HCT116 (cell line): Measurements from ENCODE around the gene SENP6. TPM values are rescaled to one million over a fixed set of nuclear protein-coding genes. Genes with fewer than 3 reads are reported as not detected.
"Not testable (repeated sequence)": the region's sequence is repeated elsewhere in the genome, so short reads cannot be mapped to it uniquely, and the experiment has no call there.

Experiments
- ATAC-seq: fragments of 200-7000 bp; cut with Tn5 transposase; 2 replicates; pipeline ENCODE4 v1.9.1; 2020; ENCODE audit warnings: mild to moderate bottlenecking, moderate library complexity
- BruUV-seq: library from RNA; stranded (reverse); fragments of 400-500 nt; replicated peaks from 2 replicates; lab custom pipeline; 2021; lab: Mats Ljungman, UMichigan
- CTCF ChIA-PET: fragments of 300-600 bp; sonication (Branson Sonifier 250); formaldehyde crosslinking; loops from one replicate; lab custom pipeline; 2021; ENCODE audit warnings: antibody characterized with exemption; lab: Charles Lee
- POLR2A ChIA-PET: fragments of 300-600, 350-600 bp; sonication (Branson Sonifier 250); formaldehyde crosslinking; loops from one replicate; lab custom pipeline; 2021; ENCODE audit warnings: antibody characterized with exemption; lab: Charles Lee
- RAD21 ChIA-PET, 2 experiments: fragments of 300-600 bp; sonication (Branson Sonifier 250); formaldehyde crosslinking; loops; one replicate each; lab custom pipeline; 2023; ENCODE audit warnings: low total read pairs in 2 of 2; ENCODE audit not compliant: uncharacterized antibody in 2 of 2, unreplicated experiment in 2 of 2, low non-redundant PET in 1 of 2; lab: Charles Lee
- DNase-seq: peaks from one replicate; pipeline ENCODE4 v3.0.0-alpha.2; 2010; ENCODE audit warnings: low read depth, low spot score
- H2AFZ ChIP-seq: fragments of 200-600 bp; shearing (Covaris generic), sonication (generic); 2 replicates; pipeline ENCODE4 v1.6.1; 2017; ENCODE audit warnings: low read depth, mixed run types, mixed read lengths, antibody characterized with exemption, low read length; ENCODE audit not compliant: poor library complexity, severe bottlenecking
- H3K27ac ChIP-seq: 2 replicates; pipeline ENCODE4 v1.5.1; 2012; ENCODE audit warnings: low read depth, low read length
- H3K27me3 ChIP-seq: fragments of 200-600 bp; sonication (generic); 2 replicates; pipeline ENCODE4 v1.6.1; 2016; ENCODE audit warnings: mixed run types, low read length, mixed read lengths; ENCODE audit not compliant: insufficient read depth
- H3K36me3 ChIP-seq, 2 experiments: fragments of 200-500 bp in 1 of 2; fragments of 200-600 bp in 1 of 2; sonication (Bioruptor generic) in 1 of 2; sonication (generic) in 1 of 2; 2 replicates each; pipeline versions ENCODE4 v1.5.1 to v1.6.1; 2014 to 2016; ENCODE audit warnings: low read length in 2 of 2, inconsistent platforms in 1 of 2, mixed read lengths in 1 of 2, mixed run types in 1 of 2; ENCODE audit not compliant: insufficient read depth in 2 of 2, control insufficient read depth in 1 of 2
- H3K4me1 ChIP-seq, 2 experiments: fragments of 200-600 bp in 1 of 2; sonication (generic) in 1 of 2; 2 replicates each; pipeline versions ENCODE4 v1.5.1 to v1.6.1; 2012 to 2017; ENCODE audit warnings: low read length in 2 of 2, inconsistent platforms in 1 of 2, mild to moderate bottlenecking in 1 of 2, mixed read lengths in 1 of 2, mixed run types in 1 of 2, moderate library complexity in 1 of 2; ENCODE audit not compliant: insufficient read depth in 2 of 2, control insufficient read depth in 1 of 2
- H3K4me2 ChIP-seq: fragments of 200-600 bp; sonication (generic); 2 replicates; pipeline ENCODE4 v1.6.1; 2017; ENCODE audit warnings: mixed run types, low read length, mixed read lengths
- H3K4me3 ChIP-seq, 2 experiments: fragments of 200-600 bp in 1 of 2; sonication (generic) in 1 of 2; replicated peaks in 1 of 2; 2 replicates each; pipeline ENCODE4 v1.5.1; 2011 to 2016; ENCODE audit warnings: low read length in 2 of 2, control low read depth in 1 of 2, low read depth in 1 of 2, mild to moderate bottlenecking in 1 of 2, mixed read lengths in 1 of 2, mixed run types in 1 of 2
- H3K79me2 ChIP-seq: fragments of 200-600 bp; sonication (generic); 2 replicates; pipeline ENCODE4 v1.6.1; 2017; ENCODE audit warnings: mild to moderate bottlenecking, mixed run types, low read length, moderate library complexity, mixed read lengths; ENCODE audit not compliant: insufficient read depth
- H3K9ac ChIP-seq: fragments of 200-600 bp; sonication (generic); 2 replicates; pipeline ENCODE4 v1.6.1; 2016; ENCODE audit warnings: low read length, mixed read lengths
- H3K9me2 ChIP-seq: fragments of 200-600 bp; sonication (generic), shearing (Covaris generic); 2 replicates; pipeline ENCODE4 v1.6.1; 2017; ENCODE audit warnings: mixed run types, mild to moderate bottlenecking, moderate library complexity; ENCODE audit not compliant: insufficient read depth
- H3K9me3 ChIP-seq, 2 experiments: fragments of 200-500 bp in 1 of 2; fragments of 200-600 bp in 1 of 2; sonication (Bioruptor generic) in 1 of 2; sonication (generic) in 1 of 2; 2 replicates each; pipeline ENCODE4 v1.6.1; 2014 to 2017; ENCODE audit warnings: low read length in 2 of 2, mixed read lengths in 2 of 2, inconsistent platforms in 1 of 2, low read depth in 1 of 2, mild to moderate bottlenecking in 1 of 2, mixed run types in 1 of 2, moderate library complexity in 1 of 2; ENCODE audit not compliant: control insufficient read depth in 1 of 2, insufficient read depth in 1 of 2
- H4K20me1 ChIP-seq: fragments of 200-600 bp; sonication (generic), shearing (Covaris generic); 2 replicates; pipeline ENCODE4 v1.6.1; 2017; ENCODE audit warnings: mixed run types, mild to moderate bottlenecking, moderate library complexity; ENCODE audit not compliant: insufficient read depth
- ATF3 ChIP-seq: IDR thresholded peaks from 2 replicates; pipeline ENCODE4 v1.6.1; 2012
- CEBPB ChIP-seq: IDR thresholded peaks from 2 replicates; pipeline ENCODE4 v1.6.1; 2012; ENCODE audit warnings: low read depth
- EGR1 ChIP-seq: IDR thresholded peaks from 2 replicates; pipeline ENCODE4 v1.6.1; 2012; ENCODE audit warnings: low read depth
- ELF1 ChIP-seq: IDR thresholded peaks from 2 replicates; pipeline ENCODE4 v1.6.1; 2012; ENCODE audit warnings: low read depth, borderline replicate concordance
- EZH2 ChIP-seq: fragments of 200-600 bp; sonication (generic); IDR thresholded peaks from 2 replicates; pipeline ENCODE4 v1.6.1; 2017; ENCODE audit warnings: antibody characterized with exemption, mixed run types
- FOSL1 ChIP-seq: IDR thresholded peaks from 2 replicates; pipeline ENCODE4 v1.6.1; 2012; ENCODE audit warnings: low read depth
- JUND ChIP-seq: IDR thresholded peaks from 2 replicates; pipeline ENCODE4 v1.6.1; 2012
- POLR2A ChIP-seq: IDR thresholded peaks from 2 replicates; pipeline ENCODE4 v1.7.0; 2011; ENCODE audit warnings: borderline replicate concordance; ENCODE audit not compliant: insufficient read depth, insufficient read length; ENCODE audit errors: extremely low read depth
- POLR2AphosphoS5 ChIP-seq: IDR thresholded peaks from 2 replicates; pipeline ENCODE4 v1.6.1; 2011; ENCODE audit warnings: mild to moderate bottlenecking, low read depth, low read length, moderate library complexity
- SP1 ChIP-seq: IDR thresholded peaks from 2 replicates; pipeline ENCODE4 v1.6.1; 2012; ENCODE audit warnings: low read depth
- SRF ChIP-seq: IDR thresholded peaks from 2 replicates; pipeline ENCODE4 v1.6.1; 2012; ENCODE audit warnings: low read depth
- TCF7L2 ChIP-seq: IDR thresholded peaks from 2 replicates; pipeline ENCODE4 v1.7.0; 2011; ENCODE audit warnings: borderline replicate concordance, inconsistent platforms; ENCODE audit not compliant: insufficient read depth, insufficient read length; ENCODE audit errors: extremely low read depth
- YY1 ChIP-seq: IDR thresholded peaks from 2 replicates; pipeline ENCODE4 v1.6.1; 2011; ENCODE audit warnings: low read length, low read depth, moderate library complexity, mild to moderate bottlenecking; ENCODE audit not compliant: insufficient replicate concordance; ENCODE audit errors: extremely low read depth
- ZFX ChIP-seq: fragments of 450-650 bp; IDR thresholded peaks from 2 replicates; pipeline ENCODE4 v1.6.1; 2017
- ZNF274 ChIP-seq: fragments of 200-500 bp; sonication (Bioruptor generic); IDR thresholded peaks from 2 replicates; pipeline ENCODE4 v1.6.1; 2014; ENCODE audit warnings: mild to moderate bottlenecking, low read depth, low read length, inconsistent platforms
- intact Hi-C: fragments of 100-400 bp; cut with micrococcal nuclease; formaldehyde crosslinking; loops from 2 replicates; pipeline ENCODE4 v1.10.0; 2022
- total RNA-seq: library from RNA; stranded (reverse); gene quantifications from one replicate; pipeline ENCODE4 v1.2.1, GENCODE V29; 2021; ENCODE audit not compliant: unreplicated experiment
- TF ChIP-seq, protein P1 (sequence below): IDR thresholded peaks from 2 replicates; pipeline ENCODE4 v1.6.1; 2012
- TF ChIP-seq, protein P2 (sequence below), 3 experiments: fragments of 200-600 bp in 1 of 3; sonication (generic) in 1 of 3; IDR thresholded peaks in 2 of 3; conservative IDR thresholded peaks in 1 of 3; 2 replicates each; pipeline ENCODE4 v1.5.1; 2012 to 2017; ENCODE audit warnings: low read depth in 2 of 3, low read length in 2 of 3, antibody characterized with exemption in 1 of 3, borderline replicate concordance in 1 of 3, control low read depth in 1 of 3, mild to moderate bottlenecking in 1 of 3, mixed read lengths in 1 of 3, mixed run types in 1 of 3, moderate library complexity in 1 of 3; ENCODE audit not compliant: insufficient read depth in 1 of 3

SENP6 gene
- total RNA-seq, 1 experiment from 2014 or later: 78.1 TPM

GRCh38 chr6:75694406-75694805 is 92.7 kb downstream of the SENP6 start (continued):
- TF ChIP-seq ATF3 (no peak), FOSL1 (no peak), POLR2A (no peak), EZH2 (no peak), POLR2AphosphoS5 (no peak), ZNF274 (no peak)

DNA sequence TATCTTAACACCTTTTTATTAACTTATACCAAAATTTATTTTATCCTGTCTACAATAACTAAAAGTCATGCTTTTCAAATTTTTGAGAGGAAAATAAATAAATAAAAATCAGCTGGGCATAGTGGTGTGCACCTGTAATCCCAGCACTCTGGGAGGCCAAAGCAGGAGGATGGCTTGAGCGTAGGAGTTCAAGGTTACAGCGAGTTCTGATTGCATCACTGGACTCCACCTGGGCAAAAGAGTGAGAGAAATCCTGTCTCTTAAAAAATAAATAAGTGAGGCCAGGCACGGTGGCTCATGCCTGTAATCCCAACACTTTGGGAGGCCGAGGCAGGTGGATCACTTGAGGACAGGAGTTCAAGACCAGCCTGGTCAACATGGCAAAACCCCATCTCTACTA is 106.7 kb downstream of the SENP6 start:
- DNase-seq, intact Hi-C loops, H3K4me1 ChIP-seq, H3K9ac ChIP-seq, H3K4me3 ChIP-seq, POLR2A ChIA-PET, H3K9me2 ChIP-seq, H2AFZ ChIP-seq, H3K27me3 ChIP-seq, H3K4me2 ChIP-seq, H3K79me2 ChIP-seq, BruUV-seq, RAD21 ChIA-PET, H3K9me3 ChIP-seq, CTCF ChIA-PET, H3K27ac ChIP-seq, ATAC-seq, H4K20me1 ChIP-seq: not testable (repeated sequence)
- peaks cover 14 to 26% of the 10 kb centered on the region in 2 experiments; a peak in 2 of 4 replicates for H3K36me3 ChIP-seq

DNA sequence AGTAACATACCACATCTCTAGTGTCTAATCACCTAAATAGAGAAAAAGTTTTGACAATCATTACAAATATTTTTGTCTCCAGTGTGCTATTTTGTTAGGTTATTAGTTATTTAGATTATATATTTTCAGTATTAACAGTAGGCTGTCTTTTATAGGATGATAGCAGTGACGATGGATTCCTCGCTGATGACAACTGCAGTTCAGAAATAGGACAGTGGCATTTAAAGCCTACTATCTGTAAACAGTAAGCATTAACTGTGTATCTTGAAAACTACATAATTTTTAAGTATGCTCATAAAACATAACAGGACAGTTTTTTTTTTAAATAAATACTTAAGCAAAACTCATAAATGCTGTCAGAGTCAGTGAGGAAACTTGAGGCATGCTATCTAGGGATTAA is 109.5 kb downstream of the SENP6 start:
- intact Hi-C loops: no loop called here
- peaks cover 18 to 38% of the 10 kb centered on the region in 2 experiments; a peak in 3 of 4 replicates for H3K36me3 ChIP-seq
- H3K9ac ChIP-seq: no peak overlapping the region
- no peak overlapping the region for H3K27ac ChIP-seq
- no peaks in the 10 kb centered on the region for H3K79me2 ChIP-seq
- H4K20me1 ChIP-seq: no peaks in the 10 kb centered on the region
- H3K9me2 ChIP-seq: no peaks in the 10 kb centered on the region
- H3K9me3 ChIP-seq: no peaks in the 10 kb centered on the region
- H3K4me1 ChIP-seq: no peaks in the 10 kb centered on the region
- H3K27me3 ChIP-seq: no peaks in the 10 kb centered on the region
- RAD21 ChIA-PET: no interaction called here
- H3K4me2 ChIP-seq: no peak overlapping the region
- BruUV-seq: no TSS peak
- POLR2A ChIA-PET: no interaction called here
- DNase-seq (no peak), ATAC-seq (no peak)
- CTCF ChIA-PET: no interaction called here
- H2AFZ ChIP-seq: no peak overlapping the region
- H3K4me3 ChIP-seq: no peak overlapping the region
- TF ChIP-seq ZNF274 (no peak), TCF7L2 (no peak), SRF (no peak), POLR2AphosphoS5 (no peak), JUND (no peak), EGR1 (no peak), POLR2A (no peak), ATF3 (no peak), CEBPB (no peak), SP1 (no peak), YY1 (no peak), ZFX (no peak), ELF1 (no peak)
- TF ChIP-seq, protein P1, sequence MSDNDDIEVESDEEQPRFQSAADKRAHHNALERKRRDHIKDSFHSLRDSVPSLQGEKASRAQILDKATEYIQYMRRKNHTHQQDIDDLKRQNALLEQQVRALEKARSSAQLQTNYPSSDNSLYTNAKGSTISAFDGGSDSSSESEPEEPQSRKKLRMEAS: no peak
- TF ChIP-seq, protein P2, sequence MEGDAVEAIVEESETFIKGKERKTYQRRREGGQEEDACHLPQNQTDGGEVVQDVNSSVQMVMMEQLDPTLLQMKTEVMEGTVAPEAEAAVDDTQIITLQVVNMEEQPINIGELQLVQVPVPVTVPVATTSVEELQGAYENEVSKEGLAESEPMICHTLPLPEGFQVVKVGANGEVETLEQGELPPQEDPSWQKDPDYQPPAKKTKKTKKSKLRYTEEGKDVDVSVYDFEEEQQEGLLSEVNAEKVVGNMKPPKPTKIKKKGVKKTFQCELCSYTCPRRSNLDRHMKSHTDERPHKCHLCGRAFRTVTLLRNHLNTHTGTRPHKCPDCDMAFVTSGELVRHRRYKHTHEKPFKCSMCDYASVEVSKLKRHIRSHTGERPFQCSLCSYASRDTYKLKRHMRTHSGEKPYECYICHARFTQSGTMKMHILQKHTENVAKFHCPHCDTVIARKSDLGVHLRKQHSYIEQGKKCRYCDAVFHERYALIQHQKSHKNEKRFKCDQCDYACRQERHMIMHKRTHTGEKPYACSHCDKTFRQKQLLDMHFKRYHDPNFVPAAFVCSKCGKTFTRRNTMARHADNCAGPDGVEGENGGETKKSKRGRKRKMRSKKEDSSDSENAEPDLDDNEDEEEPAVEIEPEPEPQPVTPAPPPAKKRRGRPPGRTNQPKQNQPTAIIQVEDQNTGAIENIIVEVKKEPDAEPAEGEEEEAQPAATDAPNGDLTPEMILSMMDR (IDR thresholded peaks at IDR 0.05 in 2 of 3, conservative IDR thresholded peaks at IDR 0.05 in 1 of 3; ENCODE audit: borderline replicate concordance in 1 of 3, insufficient read depth in 1 of 3, low read depth in 2 of 3, low read length in 2 of 3): no peak
